Stimulated activated memory B cell treated with anti-CD40 and anti-IgM and Interleukin-4, amounts not matched to agents 10 μg/mL and 1 μg/mL and 100 μg/mL, for 72 hours (primary cell): Measurements from ENCODE around the gene NFE2L3.
"Not testable (repeated sequence)": the region's sequence is repeated elsewhere in the genome, so short reads cannot be mapped to it uniquely, and the experiment has no call there.

Source experiments
- ATAC-seq: fragments of 150-1000 bp; cut with Tn5 transposase; 2 replicates; pipeline ENCODE4 v1.10.0; 2021
- H3K27ac Mint-ChIP-seq: one replicate; pipeline ENCODE4 v1.8.0; 2022; ENCODE audit warnings: mild to moderate bottlenecking, mixed read lengths
- H3K27me3 Mint-ChIP-seq: one replicate; pipeline ENCODE4 v1.8.0; 2022; ENCODE audit warnings: mixed read lengths
- H3K36me3 Mint-ChIP-seq: one replicate; pipeline ENCODE4 v1.8.0; 2022; ENCODE audit warnings: mixed read lengths
- H3K4me1 Mint-ChIP-seq: one replicate; pipeline ENCODE4 v1.8.0; 2022; ENCODE audit warnings: mixed read lengths
- H3K4me3 Mint-ChIP-seq: one replicate; pipeline ENCODE4 v1.8.0; 2022; ENCODE audit warnings: mild to moderate bottlenecking, moderate library complexity, mixed read lengths
- H3K9me3 Mint-ChIP-seq: one replicate; pipeline ENCODE4 v1.8.0; 2022; ENCODE audit warnings: mixed read lengths

Gene NFE2L3

DNA sequence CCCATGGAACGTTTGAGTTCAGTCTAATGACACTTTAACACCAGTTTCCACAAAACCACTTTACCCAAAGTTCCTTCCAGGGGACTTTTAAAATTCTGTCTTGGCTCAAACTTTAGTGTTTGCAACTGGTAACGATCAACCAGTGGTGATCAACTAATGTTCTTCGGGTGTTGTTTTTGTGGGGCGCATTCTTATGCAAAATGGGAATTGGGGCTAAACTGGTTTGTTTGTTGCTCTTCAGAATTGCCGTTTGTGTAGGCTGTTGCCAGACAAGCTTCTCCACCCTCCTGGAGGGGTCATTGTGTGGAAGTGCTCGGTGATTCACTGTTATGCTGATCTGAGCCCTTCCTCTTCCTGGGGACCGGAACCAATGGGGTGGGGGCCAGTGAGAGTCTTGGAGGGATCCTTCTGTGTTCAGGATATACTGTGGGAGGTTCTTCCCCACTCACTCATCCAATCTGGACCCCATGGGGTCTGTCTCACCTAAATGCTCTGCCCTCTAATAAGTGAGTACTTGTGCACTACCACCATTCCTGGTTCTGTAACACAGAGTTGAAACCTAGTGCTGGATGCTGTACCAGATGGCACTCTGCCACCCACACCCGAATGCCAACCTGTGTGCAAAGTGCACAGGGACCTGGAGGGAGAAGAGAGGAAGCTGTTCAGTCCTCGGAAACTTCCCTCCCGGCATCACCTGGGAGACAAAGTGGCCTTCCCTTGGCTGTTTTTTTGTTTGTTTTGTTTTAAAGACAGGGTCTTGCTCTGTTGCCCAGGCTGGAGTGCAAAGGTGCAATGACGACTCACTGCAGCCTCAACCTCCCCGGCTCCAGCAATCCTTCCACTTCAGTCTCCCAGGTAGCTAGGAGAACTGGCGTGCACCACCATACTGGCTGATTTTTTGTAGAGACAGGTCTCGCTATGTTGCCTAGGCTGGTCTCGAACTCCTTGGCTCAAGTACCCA, 2.1 kb downstream of the NFE2L3 start:
- Mint-ChIP-seq H3K36me3 (no peaks in the 10 kb centered on the region), H3K4me1 (peaks cover 69% of the 10 kb centered on the region), H3K4me3 (peak overlapping the region; percentile 78), H3K27me3 (no peaks in the 10 kb centered on the region), H3K27ac (peak overlapping the region; percentile 70), H3K9me3 (no peaks in the 10 kb centered on the region)
- ATAC-seq = no peak

DNA sequence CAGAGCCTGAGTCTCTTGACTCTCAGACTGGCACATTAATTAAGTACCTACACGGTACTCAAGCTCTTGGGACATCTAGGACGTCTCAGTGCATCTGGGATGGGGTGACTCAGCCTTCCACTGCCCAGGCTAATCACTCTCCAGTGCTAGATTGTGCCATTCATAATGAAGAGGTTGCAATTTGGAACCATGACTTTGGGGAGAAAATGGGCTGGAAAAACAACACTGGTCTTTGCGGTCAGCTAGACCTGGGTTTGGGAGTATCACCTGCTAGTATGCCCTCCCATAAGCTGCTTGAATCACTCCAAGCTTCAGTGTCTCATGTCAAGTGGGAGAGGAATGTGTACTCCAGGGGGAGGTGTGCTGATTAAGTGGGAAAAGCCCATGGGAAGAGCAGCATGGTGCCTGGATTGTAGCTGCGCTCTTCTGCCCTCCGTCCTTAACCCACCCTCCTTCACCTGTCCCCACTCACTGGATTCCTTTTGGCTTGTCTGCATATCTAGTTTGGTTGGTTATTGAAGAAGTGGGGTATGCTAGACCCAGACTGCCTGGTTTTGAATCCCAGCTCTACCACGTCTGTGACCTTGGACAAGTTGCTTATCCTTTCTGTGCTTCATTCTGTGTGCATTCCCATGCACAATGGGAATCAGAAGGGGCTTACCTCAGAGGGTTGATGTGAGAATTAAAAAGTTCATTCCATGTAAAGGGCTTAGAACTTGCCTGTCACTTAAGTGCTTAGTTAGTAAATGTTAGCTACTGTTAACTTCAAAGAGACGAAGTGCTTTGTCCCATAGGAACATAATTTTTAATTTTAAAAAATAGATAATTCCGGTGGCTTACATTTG, 3.8 kb downstream of the NFE2L3 start:
- Mint-ChIP-seq H3K4me1 (peaks cover 75% of the 10 kb centered on the region), H3K36me3 (no peaks in the 10 kb centered on the region), H3K27me3 (no peaks in the 10 kb centered on the region), H3K4me3 (peak overlapping the region; percentile 18), H3K27ac (peak overlapping the region; percentile 57), H3K9me3 (no peaks in the 10 kb centered on the region)
- no peak for ATAC-seq

DNA sequence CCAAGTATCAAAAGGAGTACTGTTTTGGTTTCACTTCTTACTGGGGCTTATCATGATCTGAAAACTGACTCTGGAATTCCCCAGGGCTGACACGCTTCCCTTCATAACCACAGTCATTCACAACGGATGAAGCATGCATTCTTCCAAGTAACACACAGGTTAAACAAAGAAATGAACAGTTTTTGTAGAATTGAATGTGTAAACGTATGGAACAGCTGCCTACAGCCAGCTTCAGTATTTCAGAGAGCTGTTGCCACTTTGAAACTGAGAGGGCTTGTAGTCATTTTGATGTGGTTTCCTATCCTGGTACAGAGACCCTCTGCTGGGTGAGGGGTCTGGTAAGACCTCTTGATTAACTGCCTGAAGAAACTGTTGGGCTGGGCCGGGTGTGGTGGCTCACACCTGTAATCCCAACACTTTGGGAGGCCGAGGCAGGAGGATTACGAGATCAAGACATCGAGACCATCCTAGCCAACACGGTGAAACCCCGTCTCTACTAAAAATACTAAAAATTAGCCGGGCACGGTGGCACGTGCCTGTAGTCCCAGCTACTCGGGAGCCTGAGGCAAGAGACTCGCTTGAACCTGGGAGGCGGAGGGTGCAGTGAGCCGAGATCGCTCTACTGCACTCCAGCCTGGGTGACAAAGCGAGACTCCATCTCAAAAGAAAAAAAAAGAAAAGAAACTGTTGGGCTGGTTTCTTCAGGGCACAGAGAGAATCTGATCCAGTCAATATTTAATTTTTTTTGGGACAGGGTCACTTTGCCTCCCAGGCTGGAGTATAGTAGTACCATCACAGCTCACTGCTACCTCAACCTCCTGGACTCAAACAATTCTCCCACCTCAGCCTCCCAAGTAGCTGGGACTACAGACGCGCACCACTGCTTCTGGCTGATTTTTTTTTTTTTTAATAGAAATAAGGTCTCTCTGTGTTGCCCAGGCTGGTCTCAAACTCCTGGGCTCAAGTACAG, 4.7 kb downstream of the NFE2L3 start:
- Mint-ChIP-seq H3K4me1 (peaks cover 65% of the 10 kb centered on the region), H3K9me3 (no peaks in the 10 kb centered on the region), H3K36me3 (no peaks in the 10 kb centered on the region), H3K27ac (peak overlapping the region; percentile 87), H3K27me3 (no peaks in the 10 kb centered on the region), H3K4me3 (peak overlapping the region; percentile 75)
- peak; percentile 61 for ATAC-seq

DNA sequence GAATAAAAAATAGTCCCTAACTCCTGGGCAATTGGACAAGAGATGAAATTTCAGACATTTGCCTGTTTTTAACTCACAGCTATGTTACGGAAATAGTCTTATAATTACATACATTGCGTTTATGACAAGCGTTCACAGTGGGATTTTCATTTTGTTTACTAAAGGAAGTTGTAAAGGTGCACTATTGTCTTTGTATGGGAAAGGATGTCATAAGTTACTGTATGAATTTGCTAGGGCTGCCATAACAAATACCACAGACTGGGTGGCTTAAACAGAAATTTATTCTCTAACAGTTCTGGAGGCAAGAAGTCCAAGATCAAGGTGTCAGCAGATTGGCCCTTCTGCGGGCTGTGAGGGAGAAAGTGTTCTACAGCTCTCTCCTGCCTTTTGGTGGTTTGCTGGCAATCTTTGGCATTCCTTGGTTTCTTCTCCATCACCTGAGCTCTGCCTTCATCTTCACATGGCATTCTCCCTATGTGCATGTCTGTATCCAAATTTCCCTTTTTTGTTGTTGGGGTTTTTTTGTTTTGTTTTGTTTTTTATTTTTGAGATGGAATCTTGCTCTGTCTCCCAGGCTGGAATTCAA, 5.6 kb downstream of the NFE2L3 start:
- no peaks in the 10 kb centered on the region for H3K27me3 Mint-ChIP-seq
- ATAC-seq = no peak
- H3K27ac Mint-ChIP-seq = peak overlapping the region; percentile 24
- H3K36me3 Mint-ChIP-seq = no peaks in the 10 kb centered on the region
- no peaks in the 10 kb centered on the region for H3K9me3 Mint-ChIP-seq
- no peak overlapping the region for H3K4me3 Mint-ChIP-seq
- peaks cover 63% of the 10 kb centered on the region for H3K4me1 Mint-ChIP-seq

DNA sequence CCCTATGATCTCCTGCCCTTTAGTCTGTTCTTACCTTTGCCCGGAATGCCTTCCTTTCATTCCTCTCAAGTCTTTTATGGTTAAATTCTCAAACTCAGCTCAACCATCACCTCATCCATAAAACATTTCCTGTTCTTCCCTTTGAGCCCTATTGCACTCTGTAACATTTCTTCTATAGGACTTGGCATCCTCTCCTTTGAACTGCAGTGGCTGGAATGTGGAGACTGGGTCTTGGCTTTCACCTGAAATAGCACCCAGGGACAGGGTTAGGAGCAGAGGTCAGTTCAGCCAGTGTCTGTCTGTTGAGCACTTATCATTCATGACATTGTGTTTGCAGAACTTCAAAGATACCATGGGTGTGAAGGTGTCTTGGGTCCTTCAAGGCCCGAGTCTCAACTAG, 7.2 kb downstream of the NFE2L3 start:
- H3K27ac Mint-ChIP-seq = no peak overlapping the region
- H3K36me3 Mint-ChIP-seq = no peaks in the 10 kb centered on the region
- H3K4me3 Mint-ChIP-seq = no peak overlapping the region

DNA sequence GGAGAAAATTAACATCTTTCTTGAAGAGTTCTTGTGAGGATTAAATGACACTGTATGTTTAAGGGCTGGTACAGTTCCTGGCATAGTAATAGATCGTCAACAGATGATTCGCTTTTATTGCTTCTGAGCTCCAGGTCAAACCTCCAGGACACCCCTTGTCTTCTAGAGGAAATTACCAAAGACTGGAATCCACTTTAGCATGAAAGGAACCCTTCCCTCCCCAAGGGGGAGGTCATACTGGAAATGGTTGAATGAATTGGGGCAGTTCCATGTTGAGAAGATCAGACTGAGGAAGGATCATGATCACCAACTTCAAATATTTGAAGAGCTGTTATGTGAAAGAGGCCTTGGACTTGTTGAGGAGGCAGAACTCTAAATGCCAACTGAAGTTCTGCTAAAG, 8.9 kb downstream of the NFE2L3 start:
- H3K36me3 Mint-ChIP-seq = no peaks in the 10 kb centered on the region
- H3K4me1 Mint-ChIP-seq = peaks cover 33% of the 10 kb centered on the region
- H3K27ac Mint-ChIP-seq = no peak overlapping the region
- no peak for ATAC-seq
- H3K27me3 Mint-ChIP-seq = no peaks in the 10 kb centered on the region
- H3K4me3 Mint-ChIP-seq = no peak overlapping the region
- no peaks in the 10 kb centered on the region for H3K9me3 Mint-ChIP-seq

More for the DNA sequence above, 7.2 kb downstream of the NFE2L3 start:
- Mint-ChIP-seq H3K27me3 (no peaks in the 10 kb centered on the region), H3K9me3 (no peaks in the 10 kb centered on the region), H3K4me1 (peaks cover 48% of the 10 kb centered on the region)
- ATAC-seq = no peak

DNA sequence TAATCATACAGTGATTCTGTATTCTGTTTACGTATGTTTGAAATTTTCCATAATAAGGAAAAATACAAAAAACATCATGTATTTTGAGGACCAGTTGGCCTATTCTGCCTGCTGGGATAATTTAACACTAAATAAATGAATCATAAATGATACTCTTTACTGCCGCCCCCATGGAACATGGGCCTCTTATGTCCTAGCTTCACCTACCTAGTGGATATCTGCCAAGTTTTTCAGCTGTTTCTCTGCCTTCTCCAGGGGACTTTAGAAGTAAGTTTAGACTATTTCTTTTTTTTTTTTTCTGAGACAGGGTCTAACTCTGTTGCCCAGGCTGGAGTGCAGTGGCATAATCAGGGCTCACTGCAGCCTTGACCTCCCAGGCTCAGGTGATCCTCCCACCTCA, 10.4 kb downstream of the NFE2L3 start:
- H3K27me3 Mint-ChIP-seq = no peaks in the 10 kb centered on the region
- no peak for ATAC-seq
- no peak overlapping the region for H3K4me3 Mint-ChIP-seq
- no peak overlapping the region for H3K27ac Mint-ChIP-seq
- no peaks in the 10 kb centered on the region for H3K9me3 Mint-ChIP-seq
- H3K4me1 Mint-ChIP-seq = peaks cover 31% of the 10 kb centered on the region
- no peaks in the 10 kb centered on the region for H3K36me3 Mint-ChIP-seq

DNA sequence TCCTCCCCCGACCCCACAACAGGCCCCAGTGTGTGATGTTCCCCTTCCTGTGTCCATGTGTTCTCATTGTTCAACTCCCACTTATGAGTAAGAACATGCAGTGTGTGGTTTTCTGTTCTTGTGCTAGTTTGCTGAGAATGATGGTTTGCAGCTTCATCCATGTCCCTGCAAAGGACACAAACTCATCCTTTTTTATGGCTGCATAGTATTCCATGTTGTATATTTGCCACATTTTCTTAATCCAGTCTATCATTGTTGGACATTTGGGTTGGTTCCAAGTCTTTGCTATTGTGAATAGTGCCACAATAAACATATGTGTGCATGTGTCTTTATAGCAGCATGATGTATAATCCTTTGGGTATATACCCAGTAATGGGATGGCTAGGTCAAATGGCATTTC, 11.8 kb downstream of the NFE2L3 start:
- not testable (repeated sequence) for H3K4me3 Mint-ChIP-seq, H3K36me3 Mint-ChIP-seq, H3K9me3 Mint-ChIP-seq, H3K27ac Mint-ChIP-seq, ATAC-seq, H3K27me3 Mint-ChIP-seq
- H3K4me1 Mint-ChIP-seq = peaks cover 23% of the 10 kb centered on the region

DNA sequence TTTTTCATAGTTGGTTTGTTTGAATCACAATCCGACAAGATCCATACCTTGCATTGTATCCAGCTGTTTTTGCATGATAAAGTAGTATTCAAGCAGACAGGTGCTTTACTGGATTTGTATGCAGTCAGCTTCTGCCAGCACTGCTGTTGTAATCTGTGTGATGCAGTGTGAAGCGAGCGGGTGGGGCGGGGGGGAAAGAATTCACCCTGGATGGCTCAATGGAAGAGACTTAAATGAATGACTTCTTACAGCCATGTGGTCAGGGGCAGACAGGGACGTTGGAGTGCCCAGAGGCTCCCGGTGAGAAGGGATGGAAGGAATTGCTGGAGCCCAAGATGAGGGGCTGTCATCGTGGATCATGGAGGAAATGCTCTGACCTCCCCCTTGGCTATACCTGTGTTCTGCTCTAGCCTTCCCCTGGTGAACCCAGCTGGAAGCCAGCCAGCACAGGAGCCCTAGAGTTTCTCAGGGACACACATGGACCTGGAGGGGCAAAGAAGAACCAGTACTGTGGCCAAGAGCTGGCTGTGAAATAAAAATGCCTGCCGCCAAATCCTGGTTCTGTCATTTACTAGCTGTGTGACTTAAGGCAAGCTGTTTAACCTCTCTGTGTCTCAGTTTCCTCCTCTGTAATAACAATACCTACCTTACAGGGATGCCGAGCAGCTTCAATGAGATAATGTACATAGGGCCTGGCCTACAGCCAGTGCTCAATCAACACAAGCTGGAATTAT, 14.1 kb downstream of the NFE2L3 start:
- H3K27me3 Mint-ChIP-seq = no peaks in the 10 kb centered on the region
- peaks cover 6% of the 10 kb centered on the region for H3K36me3 Mint-ChIP-seq
- H3K4me3 Mint-ChIP-seq = no peak overlapping the region
- H3K9me3 Mint-ChIP-seq = no peaks in the 10 kb centered on the region
- H3K27ac Mint-ChIP-seq = peak overlapping the region; percentile 69
- ATAC-seq = no peak
- H3K4me1 Mint-ChIP-seq = peaks cover 13% of the 10 kb centered on the region

DNA sequence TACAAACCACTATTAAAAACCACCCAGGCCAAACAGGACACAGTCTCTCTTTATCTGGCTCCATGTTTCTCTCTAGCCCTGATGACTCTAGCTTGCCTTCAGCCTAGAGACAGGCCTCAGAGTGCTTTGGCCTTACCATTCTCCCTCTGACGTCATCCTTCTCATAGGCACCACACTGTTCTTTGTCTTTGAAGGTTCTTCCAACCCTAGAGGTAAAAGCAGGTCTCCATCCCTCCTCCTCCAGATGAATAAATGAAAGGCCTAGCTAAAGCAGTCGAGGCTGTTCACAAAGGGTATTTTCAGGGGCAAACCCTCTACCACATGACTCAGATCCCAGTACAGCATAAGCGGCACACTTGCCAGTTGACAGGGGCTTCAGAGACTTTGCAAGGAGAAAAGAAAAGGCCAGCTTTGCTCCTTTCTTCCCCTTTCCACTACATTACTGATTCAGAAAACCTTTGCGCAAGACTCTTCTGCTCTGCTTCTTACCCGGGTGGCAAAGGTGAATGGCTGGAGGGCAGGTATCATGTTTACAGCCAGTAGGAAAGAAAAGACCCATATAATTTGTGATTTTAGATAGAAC, 14.8 kb downstream of the NFE2L3 start:
- Mint-ChIP-seq H3K36me3 (peaks cover 6% of the 10 kb centered on the region), H3K27me3 (no peaks in the 10 kb centered on the region), H3K4me1 (peaks cover 13% of the 10 kb centered on the region), H3K27ac (peak overlapping the region; percentile 69), H3K4me3 (no peak overlapping the region), H3K9me3 (no peaks in the 10 kb centered on the region)
- peak; percentile 74 for ATAC-seq

DNA sequence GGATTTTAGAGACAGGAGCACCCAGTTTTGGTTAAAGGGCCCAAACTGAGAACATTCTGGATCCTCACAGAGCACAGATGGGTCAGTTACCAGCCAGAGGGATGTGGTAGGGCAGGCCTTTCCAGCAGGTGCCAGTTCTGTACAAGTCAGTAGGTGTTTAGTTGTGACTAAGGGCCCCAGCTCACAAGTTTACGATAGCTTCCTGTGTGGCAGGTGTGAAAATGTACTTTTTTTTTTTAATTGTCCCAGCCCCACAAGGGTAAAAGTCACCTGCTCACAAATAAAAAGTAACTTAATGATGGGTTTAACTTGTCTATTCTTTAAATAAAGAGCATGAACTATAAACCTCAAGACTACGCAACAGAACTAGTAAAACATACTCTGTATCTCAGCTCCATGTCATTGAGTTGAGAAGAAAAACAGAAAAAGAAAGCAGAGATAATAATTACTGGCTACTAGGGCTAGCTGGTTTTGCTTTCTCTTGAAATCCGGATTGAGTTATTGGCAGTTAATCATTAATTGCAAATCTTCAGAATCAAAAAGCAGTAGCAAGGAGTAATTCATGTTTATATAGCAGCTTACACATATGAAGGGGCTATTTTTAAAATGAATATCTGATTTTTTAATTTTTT, 15.4 kb downstream of the NFE2L3 start:
- no peaks in the 10 kb centered on the region for H3K27me3 Mint-ChIP-seq

DNA sequence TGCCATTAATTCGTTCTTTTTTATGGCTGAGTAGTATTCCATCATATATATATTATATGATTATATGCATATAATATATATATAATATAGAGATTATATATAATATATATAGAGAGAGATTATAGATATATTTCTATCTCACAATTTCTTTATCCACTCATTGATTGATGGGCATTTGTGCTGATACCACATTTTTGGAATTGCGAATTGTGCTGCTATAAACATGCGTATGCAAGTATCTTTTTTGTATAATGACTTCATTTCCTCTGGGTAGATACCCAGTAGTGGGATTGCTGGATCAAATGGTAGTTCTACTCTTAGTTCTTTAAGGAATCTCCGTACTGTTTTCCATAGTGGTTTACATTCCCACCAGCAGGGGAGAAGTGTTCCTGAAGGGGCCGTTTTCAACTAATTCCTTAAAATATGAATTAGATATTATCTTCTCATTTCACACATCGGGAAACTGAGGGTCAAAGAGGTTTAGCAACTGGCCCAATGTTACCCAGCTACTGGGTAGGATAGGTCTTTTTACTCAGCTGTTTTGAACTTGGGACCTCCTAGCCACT, 16.5 kb downstream of the NFE2L3 start:
- Mint-ChIP-seq H3K27me3 (no peaks in the 10 kb centered on the region), H3K4me3 (no peak overlapping the region), H3K9me3 (no peaks in the 10 kb centered on the region), H3K27ac (no peak overlapping the region), H3K4me1 (peaks cover 13% of the 10 kb centered on the region), H3K36me3 (peaks cover 6% of the 10 kb centered on the region)
- no peak for ATAC-seq

More for the DNA sequence above, 15.4 kb downstream of the NFE2L3 start:
- no peak overlapping the region for H3K4me3 Mint-ChIP-seq
- H3K36me3 Mint-ChIP-seq = peaks cover 6% of the 10 kb centered on the region
- peaks cover 13% of the 10 kb centered on the region for H3K4me1 Mint-ChIP-seq
- no peak for ATAC-seq
- peak overlapping the region; percentile 69 for H3K27ac Mint-ChIP-seq
- H3K9me3 Mint-ChIP-seq = no peaks in the 10 kb centered on the region

DNA sequence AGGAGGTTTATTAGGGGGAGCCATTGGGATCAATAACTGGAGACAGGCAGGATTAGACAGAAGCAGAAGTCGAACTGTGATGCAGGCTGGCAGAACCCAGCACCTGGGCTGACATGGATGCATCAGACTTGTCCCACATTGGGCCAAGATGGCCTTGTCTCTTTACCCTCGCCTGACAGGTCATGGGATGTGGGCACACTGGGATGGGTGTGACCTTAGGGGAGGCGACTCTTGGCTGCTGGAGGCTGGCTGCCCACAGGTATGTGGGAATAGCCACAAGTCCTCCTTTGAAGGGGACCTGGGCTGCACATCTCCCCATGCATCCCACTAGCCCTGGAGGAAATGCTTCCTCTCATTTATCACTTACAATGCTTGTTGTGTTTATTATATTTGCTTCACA, 17.3 kb downstream of the NFE2L3 start:
- Mint-ChIP-seq H3K4me3 (no peak overlapping the region), H3K27ac (no peak overlapping the region), H3K36me3 (peaks cover 14% of the 10 kb centered on the region), H3K9me3 (no peaks in the 10 kb centered on the region), H3K27me3 (no peaks in the 10 kb centered on the region), H3K4me1 (peaks cover 13% of the 10 kb centered on the region)
- ATAC-seq = no peak
